Aorta (tissue), 4 donors: ENCODE results near the gene LRRC32. TPM values are rescaled to one million over a fixed set of nuclear protein-coding genes. Genes with fewer than 3 reads are reported as not detected.

Experiments used
- polyA plus RNA-seq, 2 donors: library from polyadenylated mRNA; stranded (reverse); fragments of 200-250 nt; gene quantifications; one replicate each; pipeline ENCODE4 v1.2.3, GENCODE V29; 2013
- total RNA-seq, 2 donors: library from RNA; stranded (reverse); fragmentation: NEBNext Ultra II Directional; extraction: Animal tissue kit (Norgen Biotek cat#: 25700); gene quantifications; one replicate each; pipeline ENCODE4 v1.2.1, GENCODE V29; 2021
- donor health status: healthy with polysubstance abuse.
- donor health status: Bipolar disorder and iron deficiency.
- donor health status: DM: no; HTN: no; CAD: no.
- donor health status: DM: yes; HTN: yes; CAD: no.

The LRRC32 gene
- total and polyA plus RNA-seq, 4 donors: 38.8 to 174 (median 125) TPM

Other genes starting within 250 kb of the LRRC32 start
- 10 to 100 TPM; 25.1 to 35.0 TPM for gene EMSY, start 225.7 kb downstream of the LRRC32 start, total RNA-seq
- gene EMSY, start 225.7 kb downstream of the LRRC32 start, polyA plus RNA-seq: 10 to 100 TPM in 1 of 2 donors, 1 to 10 TPM in 1; 3.6 to 10.4 TPM
- gene TSKU, start 112.6 kb upstream of the LRRC32 start, total RNA-seq: 10 to 100 TPM; 27.5 to 31.5 TPM
- gene TSKU, start 112.6 kb upstream of the LRRC32 start, polyA plus RNA-seq: 10 to 100 TPM in 1 of 2 donors, 1 to 10 TPM in 1; 5.2 to 10.0 TPM
- 10 to 100 TPM; 17.6 to 27.3 TPM for gene ACER3, start 190.2 kb upstream of the LRRC32 start, total RNA-seq
- 1 to 10 TPM; 3.6 to 4.3 TPM for gene ACER3, start 190.2 kb upstream of the LRRC32 start, polyA plus RNA-seq